GM12875 (cell line): ENCODE data around the gene CELF2.
A peak's percentile ranks its signal among the peaks of the same experiment; 100 is the strongest.

Experiments used
- H3K4me3 ChIP-seq: one replicate; pipeline ENCODE4 v1.5.1; 2011; ENCODE audit warnings: low read depth, low read length, control low read depth
- TF ChIP-seq, protein P1 (sequence below): IDR thresholded peaks from 2 replicates; pipeline ENCODE4 v1.5.1; 2011; ENCODE audit warnings: low read depth, mild to moderate bottlenecking, control low read depth, inconsistent platforms, low read length, moderate library complexity, borderline replicate concordance; ENCODE audit not compliant: insufficient read depth

The CELF2 gene

DNA sequence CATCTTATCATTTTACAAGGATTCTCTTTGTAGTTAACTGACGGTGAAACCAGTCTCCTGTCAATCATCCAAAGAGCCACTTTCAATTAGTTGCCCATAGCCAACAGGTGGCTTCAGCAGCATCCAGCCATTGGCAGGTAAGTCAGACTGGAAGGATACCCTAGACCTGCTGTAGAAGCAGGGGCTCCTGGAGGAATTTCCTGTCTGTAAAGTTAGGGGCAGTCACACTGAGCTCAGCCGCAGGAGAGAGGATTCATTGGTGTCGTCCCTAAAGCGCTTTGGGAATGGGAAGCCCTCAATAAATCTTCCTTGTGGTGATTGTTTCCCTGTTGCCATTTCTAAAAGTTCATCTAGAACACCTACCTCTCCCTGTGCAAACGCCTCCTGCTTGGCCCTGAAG, 140.4 kb downstream of the CELF2 start:
- TF ChIP-seq, protein P1, sequence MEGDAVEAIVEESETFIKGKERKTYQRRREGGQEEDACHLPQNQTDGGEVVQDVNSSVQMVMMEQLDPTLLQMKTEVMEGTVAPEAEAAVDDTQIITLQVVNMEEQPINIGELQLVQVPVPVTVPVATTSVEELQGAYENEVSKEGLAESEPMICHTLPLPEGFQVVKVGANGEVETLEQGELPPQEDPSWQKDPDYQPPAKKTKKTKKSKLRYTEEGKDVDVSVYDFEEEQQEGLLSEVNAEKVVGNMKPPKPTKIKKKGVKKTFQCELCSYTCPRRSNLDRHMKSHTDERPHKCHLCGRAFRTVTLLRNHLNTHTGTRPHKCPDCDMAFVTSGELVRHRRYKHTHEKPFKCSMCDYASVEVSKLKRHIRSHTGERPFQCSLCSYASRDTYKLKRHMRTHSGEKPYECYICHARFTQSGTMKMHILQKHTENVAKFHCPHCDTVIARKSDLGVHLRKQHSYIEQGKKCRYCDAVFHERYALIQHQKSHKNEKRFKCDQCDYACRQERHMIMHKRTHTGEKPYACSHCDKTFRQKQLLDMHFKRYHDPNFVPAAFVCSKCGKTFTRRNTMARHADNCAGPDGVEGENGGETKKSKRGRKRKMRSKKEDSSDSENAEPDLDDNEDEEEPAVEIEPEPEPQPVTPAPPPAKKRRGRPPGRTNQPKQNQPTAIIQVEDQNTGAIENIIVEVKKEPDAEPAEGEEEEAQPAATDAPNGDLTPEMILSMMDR, result no peak
- H3K4me3 ChIP-seq, result no peak overlapping the region

DNA sequence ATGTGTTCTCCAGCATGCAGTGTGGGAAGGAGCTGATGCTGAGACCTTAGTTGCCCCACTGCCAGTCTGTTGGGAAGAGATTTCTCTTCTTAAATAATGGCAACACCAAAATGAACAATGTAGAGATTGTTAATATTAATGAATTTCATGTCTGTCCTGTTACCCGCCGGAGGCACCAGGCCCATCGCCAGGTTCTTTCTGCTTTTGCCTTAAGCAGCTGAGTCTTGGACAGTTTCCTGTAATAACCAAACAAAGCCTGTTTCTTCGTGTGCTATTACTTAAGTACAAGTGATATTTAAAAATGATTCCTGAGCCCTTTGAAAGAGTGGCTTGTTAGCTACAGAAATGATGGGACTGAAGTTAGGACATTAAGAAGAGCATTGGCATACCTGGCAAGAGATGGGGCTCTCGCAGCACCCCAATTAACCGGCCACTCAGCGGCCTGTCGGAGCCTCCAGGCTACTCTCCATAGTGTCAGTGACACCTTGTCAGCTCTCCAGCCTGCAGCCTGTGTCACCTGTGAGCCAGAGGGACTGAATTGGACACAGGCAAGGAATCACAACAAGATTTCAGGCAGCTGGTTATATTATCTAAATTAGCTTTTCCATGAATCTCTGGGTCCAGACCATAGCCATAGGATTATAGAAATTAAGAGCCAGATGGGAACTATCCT, 142.0 kb downstream of the CELF2 start:
- no peak overlapping the region for H3K4me3 ChIP-seq
- TF ChIP-seq, protein P1, result no peak

DNA sequence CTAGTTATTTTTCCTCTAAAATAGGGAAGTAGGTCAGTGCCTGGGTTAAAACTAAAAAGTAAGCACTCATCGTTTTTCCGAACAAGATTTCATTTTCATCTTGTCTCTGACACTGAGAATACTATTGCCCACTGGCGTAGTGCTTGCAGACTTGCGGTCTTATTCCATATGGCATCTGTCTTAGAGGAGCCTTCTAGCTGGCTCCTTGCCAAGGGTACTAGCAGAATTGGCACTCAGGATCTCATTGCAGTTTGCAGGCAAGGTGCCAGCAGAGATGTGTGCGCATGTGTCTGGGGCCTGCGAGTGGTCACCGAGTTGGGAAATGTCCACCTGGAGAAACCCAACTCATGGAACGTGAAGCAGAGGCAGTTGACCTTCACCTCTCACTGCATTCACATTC, 143.4 kb downstream of the CELF2 start:
- TF ChIP-seq, protein P1, result no peak
- no peak overlapping the region for H3K4me3 ChIP-seq

DNA sequence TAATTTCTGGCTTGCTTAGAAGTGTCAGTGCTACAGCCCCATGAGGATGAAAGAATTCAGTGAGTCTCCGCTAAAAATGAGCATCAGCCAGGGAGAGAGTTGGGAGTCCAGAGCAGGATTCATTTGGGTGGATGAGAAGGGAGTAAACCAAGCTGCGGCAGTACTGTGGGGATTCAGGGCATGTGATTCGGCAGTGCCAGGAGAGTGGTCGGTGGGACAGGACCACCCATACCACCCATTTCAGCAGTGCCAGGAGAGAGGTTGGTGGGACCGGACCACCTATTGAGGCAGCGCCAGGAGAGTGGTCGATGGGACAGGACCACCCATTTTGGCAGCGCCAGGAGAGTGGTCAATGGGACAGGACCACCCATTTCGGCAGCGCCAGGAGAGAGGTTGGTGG, 144.2 kb downstream of the CELF2 start:
- no peak overlapping the region for H3K4me3 ChIP-seq
- TF ChIP-seq, protein P1, result no peak

DNA sequence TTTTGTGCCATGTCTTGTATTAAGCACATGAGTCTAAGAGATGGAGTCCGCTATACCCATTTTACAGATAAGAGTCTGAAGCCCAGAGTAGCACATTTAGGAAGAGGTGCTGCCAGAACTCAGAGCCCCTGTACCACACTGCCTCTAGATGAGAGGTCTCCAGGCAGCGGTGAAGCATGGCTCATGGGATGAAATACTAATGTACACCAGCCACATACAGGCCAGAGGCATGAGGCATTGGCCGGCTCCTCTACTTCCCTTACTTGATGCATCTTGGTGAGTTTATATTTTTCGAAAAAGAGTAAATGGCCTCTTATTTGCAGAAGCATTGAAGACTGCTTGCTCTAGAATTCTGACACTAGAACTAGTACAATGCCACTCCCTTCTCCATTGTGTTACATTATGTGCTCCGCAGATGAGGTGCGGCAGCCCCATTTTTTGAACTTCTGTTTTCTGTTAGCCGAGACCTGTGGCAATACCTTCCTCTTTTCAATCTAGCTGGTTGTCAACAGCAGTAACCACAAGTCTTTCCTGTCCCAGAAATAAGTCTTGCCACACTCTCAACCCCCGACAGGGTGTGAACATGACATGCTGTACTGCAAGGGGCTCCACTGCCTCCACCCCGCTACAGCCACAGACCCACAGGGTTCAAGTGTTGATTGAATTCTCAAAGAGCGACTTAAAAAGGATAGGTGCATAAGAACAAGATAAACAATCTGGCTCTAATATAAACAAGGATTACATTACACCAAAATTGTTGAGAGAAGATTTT, 145.3 kb downstream of the CELF2 start:
- TF ChIP-seq, protein P1, result no peak
- no peak overlapping the region for H3K4me3 ChIP-seq

DNA sequence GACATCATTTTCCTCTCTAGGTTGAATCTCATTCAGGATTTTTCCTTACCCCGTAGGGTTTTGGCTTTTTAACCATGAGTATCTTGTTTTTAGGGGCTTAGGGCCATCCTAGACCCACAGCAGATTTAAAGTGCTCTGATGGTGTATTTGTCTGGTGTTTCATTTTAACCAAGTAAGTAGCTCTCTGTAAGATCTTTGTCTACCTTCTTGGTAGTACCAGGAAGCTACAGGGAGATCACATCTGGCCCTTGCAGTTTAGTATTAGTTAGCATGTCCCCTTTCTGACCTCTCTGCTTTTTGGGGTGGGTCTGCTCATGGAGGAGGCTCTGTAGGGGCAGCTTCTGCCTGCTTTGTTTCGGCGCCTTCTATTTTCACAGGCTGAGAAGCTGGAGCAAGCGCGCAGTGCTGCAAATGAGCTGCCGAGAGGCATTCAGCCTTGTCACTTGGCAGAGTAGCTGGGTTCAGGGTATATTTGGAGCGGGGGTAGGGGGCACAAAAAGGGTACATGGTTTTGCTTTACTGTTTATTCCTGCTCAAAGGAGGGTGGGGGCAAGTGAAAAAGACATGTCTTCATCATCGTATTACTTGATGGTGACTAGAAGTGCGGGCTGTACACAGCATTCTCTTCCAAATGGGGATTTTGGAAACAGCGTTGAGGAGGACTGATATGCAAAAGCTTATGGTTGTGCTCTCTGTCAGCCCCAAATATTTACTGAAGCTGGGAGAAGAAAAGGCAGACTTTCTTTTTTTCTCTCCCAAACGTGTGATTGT, 146.3 kb downstream of the CELF2 start:
- peak overlapping the region; percentile 92 for H3K4me3 ChIP-seq
- TF ChIP-seq, protein P1, result no peak
